Right ventricle myocardium inferior (tissue), 1 donor: Measurements from ENCODE around the gene DOP1A. TPM values are rescaled to one million over a fixed set of nuclear protein-coding genes. Genes with fewer than 3 reads are reported as not detected.

Source experiments
- ATAC-seq: fragments of 200-7000 bp; cut with Tn5 transposase; one replicate; pipeline ENCODE4 v1.9.1; 2020; ENCODE audit warnings: mild to moderate bottlenecking, moderate library complexity
- DNase-seq: peaks from one replicate; pipeline ENCODE4 v3.0.0; 2021; ENCODE audit errors: missing footprints
- intact Hi-C: fragments of 100-400 bp; cut with DNase I; formaldehyde crosslinking; loops from one replicate; pipeline ENCODE4 v1.11.0; 2022
- total RNA-seq: library from RNA; stranded (reverse); fragmentation: NEBNext Ultra II Directional; extraction: Animal tissue kit (Norgen Biotek cat#: 25700); gene quantifications from one replicate; pipeline ENCODE4 v1.2.1, GENCODE V29; 2021
- donor health status: DM: no; HTN: yes; CAD: no; lungs with severe emphysema.

The DOP1A gene
- total RNA-seq, 1 donor from 2014 or later = 13.4 TPM

DNA sequence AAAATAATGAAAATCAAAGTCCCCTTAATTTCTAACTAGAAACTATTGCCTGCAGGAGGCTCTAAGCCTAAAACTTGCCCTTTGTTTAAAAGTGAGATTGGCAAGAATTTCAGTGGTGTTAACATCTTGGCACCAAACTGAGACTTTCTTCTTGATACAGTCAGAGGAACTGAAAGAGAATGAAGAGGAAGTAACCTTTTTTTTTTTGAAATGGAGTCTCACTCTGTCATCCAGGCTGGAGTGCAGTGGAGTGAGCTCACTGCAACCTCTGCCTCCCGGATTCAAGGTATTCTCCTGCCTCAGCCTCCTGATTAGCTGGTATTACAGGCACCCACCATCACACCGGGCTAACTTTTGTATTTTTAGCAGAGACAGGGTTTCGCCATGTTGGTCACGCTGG lies 3.6 kb downstream of the DOP1A start:
- ATAC-seq (no peak), DNase-seq (no peak)
- intact Hi-C loops = no loop called here

DNA sequence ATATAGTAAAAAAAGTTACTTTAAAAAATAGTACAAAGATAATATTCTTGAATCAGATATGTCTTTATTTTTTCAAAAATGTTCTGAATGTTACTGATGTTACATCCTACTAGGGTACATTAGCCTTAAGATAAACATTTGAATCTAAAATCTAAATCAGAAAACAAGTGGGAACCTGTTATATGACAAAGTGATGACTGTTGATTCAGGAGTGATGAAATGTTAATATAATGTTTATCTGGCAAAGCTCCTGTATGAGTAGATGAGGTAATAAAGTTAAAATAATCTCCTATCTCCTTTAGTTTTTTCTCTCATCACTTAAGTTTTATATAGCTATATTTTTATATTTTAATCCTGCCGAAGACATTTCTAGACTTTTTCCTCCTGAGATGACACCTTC lies 4.2 kb downstream of the DOP1A start:
- no peak for ATAC-seq
- no peak for DNase-seq
- intact Hi-C loops = no loop called here

DNA sequence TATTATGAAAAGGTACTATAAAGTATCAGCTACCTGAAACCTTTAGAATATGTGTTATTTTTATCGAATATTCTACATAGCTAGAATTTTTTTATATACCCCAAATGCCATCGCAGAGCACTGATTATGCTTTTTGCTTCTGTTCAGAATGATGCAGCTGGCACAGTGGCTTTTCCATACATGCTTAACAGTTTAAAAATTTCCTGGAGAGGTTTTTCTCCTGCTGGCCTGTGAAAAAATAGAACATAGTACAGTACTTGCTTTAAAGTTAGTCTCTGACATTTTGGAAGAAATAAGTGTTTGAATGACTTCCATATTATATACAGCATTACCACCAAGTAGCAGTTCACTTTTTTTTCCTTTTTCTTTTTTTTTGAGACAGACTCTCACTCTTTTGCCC lies 5.3 kb downstream of the DOP1A start:
- ATAC-seq (no peak), DNase-seq (no peak)
- intact Hi-C loops = no loop called here

DNA sequence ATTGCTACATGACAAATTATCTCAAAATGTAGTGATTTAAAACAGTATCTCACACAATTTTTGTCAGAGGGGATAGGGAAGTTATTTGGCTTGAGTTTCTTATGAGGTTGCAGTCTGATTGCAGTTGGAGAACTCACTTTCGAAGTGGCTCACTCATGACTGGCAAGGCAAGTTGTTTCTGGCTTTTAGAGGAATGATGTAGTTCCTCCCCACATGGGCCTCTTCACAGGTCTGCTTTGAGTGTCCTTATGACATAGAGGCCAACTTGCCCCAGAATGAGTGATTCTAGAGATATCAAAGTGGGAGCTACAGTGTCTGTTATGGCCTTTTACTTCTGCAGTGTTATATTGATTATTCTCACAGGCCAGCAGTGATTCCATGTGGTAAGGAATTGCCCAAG lies 6.1 kb downstream of the DOP1A start:
- no peak for ATAC-seq
- intact Hi-C loops = no loop called here

DNA sequence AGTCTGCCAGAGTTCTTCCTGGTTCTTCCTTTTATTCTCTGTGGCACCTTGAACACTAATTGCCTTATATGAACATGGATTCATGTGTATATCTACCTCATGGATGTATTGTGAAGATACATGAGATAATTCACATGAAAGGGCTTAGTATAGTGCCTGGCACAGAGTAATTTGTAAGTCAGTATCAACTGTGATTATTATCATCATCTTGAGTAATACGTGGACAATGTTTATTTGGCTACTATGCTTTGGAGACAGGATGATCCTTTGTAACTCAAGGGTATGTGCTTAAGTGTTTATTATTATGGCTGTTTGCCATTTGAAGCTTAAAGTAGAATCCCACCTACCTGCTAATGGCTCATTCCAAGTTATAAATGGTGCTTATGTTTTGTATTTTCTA lies 16.0 kb downstream of the DOP1A start:
- ATAC-seq (no peak), DNase-seq (no peak)
- intact Hi-C loops = no loop called here

More for the DNA sequence above, 6.1 kb downstream of the DOP1A start:
- DNase-seq = no peak

DNA sequence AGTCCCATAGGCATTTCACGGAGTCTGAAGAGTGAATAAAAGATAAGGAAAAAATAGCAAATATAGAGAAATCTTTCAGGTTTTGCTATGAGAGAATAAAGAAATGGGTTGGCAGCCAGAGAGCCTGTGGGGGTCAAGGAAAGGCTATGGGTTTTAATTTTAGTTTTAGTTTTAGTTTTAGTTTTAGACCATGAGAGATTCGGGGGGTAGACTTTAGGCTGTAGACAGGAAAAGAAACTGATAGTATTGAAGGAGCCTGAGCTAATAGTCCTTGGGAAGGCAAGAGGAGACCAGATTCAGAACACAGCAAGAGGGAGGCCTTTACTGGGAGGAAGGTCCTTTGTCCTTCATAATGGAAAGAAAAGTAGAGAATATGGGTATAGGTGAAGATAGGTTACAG lies 19.3 kb downstream of the DOP1A start:
- intact Hi-C loops = no loop called here
- DNase-seq (no peak), ATAC-seq (no peak)

DNA sequence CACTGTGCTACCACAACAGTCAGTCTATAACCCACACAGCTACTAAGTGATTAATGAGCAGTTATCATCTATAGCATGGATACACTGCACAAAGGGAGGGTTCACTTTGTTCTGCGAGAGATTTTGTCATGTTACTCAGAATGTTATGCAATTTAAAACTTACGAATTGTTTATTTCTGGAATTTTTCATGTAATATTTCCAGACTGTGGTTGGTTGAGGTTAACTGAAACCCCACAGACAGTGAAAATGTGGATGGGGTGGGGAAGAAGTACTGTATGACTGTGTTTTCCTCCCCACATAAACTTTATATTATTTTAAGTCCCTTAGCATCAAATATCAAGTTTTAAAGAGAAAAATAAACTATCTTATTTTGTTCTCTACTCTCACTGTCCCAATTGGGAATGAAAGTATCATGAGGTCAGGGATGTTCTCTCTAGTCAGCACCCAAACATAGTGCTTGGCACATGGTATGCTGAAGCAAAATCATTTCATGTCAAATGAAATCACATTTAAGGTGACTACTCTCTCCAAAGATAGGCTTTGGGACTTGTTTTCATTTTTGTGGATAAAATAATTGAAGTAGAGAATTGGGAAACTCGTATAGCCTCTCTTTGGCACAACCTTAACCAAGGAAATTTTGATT lies 25.4 kb downstream of the DOP1A start:
- intact Hi-C loops = no loop called here
- no peak for ATAC-seq
- no peak for DNase-seq

DNA sequence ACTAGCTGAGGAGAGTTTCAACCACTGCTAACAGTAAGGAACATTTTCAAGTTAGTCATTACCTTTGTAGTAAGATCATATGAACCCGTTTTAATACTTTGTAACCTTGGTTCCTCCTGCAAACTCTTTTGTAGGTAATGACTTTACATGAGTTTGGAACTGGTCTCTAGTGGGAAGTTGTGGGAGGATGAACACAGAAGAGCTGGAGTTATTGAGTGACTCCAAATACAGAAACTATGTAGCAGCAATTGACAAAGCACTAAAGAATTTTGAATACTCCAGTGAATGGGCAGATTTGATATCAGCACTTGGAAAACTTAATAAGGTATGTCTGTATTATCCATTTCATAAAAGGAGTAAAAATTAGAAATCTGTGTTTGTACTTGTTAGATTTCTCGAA lies 29.3 kb downstream of the DOP1A start:
- intact Hi-C loops = no loop called here
- no peak for DNase-seq
- ATAC-seq = no peak

DNA sequence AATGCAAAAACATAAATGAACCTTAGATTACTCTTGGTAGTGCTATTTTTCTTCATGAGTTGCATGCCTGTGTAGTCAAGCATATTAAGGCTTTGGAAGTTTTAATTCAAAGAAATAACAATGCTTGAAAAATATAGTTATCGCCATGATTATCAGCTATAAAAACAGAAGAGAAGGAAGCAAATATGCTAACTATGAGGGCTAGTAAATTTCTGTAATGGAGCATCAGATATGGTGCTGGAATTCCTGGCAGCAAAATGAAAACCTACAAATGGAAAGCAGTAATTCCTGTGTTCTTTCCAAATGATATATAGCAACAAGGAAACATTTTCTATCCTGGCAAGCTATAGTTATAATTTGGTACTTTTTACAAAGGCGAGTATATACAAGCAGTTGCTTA lies 29.7 kb downstream of the DOP1A start:
- ATAC-seq = no peak
- DNase-seq = no peak
- intact Hi-C loops = no loop called here

DNA sequence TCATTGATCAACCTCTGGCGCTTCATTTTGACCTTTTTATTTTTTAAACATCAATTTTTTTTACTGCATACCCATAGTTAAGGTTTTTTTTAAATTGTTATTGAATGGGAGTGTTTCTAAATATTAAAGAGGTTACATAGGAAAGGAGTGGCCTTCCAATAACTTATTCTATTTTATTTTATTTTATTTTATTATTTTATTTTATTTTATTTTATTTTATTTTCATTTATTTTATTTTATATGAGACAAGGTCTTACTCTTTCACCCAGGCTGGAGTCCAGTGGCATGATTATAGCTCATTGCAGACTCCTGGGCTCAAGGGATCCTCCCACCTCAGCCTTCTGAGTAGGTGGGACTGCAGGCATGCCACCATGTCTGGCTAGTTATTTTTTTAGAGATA lies 30.2 kb downstream of the DOP1A start:
- DNase-seq = no peak
- intact Hi-C loops = no loop called here
- ATAC-seq = no peak

DNA sequence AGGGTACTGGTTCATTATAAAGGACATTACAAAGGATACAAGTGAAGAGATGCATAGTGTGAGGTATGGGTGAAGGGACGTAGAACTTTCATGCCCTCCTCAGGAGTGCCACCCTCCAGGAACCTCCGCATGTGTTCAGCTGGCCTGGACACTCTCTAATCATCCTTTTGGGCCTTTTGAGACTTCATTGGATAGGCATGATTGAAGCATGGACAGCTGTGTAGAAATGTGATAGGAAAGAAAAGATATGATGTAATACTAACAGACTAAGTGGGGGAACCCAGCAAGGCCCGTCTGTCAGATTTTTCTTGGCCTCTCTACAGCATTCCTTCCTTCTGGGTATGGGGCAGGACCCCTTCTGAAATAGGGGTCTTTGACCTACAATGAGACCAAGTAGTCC lies 31.1 kb downstream of the DOP1A start:
- no peak for ATAC-seq
- no peak for DNase-seq
- intact Hi-C loops = no loop called here

DNA sequence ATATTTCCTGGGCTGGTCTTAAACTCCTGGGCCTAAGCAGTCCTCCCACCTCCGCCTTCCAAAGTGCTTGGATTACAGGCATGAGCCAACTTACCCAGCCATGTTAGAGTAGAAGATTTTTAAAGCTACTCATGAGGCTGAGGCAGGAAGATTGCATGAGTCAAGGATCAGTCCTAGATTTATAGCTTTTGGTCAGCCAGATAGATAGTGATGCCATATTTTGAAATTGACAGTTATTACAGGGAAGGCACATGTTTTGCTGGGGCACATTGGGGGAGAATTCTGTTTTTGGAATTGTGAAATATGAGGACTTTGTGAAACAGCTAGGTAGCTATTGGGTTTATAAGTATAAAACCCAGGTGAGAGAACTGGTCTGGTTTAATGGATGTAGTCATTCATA lies 40.9 kb downstream of the DOP1A start:
- ATAC-seq = no peak
- no peak for DNase-seq
- intact Hi-C loops = no loop called here

DNA sequence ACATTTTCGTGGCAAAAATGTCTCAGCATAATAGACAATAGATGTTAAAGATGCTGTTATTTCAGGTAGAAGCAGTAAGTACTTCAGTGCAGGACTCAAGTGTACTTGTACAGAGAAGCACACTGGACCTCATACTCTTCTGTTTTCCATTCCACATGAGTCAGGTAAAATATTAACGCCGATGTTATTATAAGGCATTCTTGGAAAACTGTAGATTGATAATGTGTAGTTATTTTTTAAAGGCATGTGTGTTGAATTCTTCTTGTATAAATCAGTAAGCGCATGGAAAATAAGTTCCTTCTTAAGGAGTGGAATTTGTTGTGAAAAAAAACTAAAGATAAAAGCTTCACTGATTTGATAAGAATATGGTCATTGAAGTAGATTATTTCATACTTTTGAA lies 45.8 kb downstream of the DOP1A start:
- DNase-seq = no peak
- ATAC-seq = no peak
- intact Hi-C loops = no loop called here

DNA sequence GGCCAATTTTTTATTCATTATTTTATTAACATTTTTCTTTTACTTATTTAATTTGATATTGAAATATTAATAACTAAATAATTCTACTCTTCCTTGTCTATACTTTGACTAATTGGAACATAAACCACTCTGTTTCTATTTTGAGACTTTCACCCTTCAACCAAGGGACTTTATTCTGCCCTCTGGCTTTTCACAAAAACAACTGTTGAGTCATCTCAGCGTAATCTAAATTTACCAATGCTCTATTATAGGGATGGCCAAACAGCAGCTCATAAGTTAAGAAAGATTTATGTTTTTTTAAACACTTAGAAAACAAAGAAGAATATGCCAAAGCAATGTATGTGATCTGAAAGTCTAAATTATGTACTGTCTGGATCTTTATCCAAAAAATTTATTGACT lies 46.7 kb downstream of the DOP1A start:
- ATAC-seq (no peak), DNase-seq (no peak)
- intact Hi-C loops = no loop called here

DNA sequence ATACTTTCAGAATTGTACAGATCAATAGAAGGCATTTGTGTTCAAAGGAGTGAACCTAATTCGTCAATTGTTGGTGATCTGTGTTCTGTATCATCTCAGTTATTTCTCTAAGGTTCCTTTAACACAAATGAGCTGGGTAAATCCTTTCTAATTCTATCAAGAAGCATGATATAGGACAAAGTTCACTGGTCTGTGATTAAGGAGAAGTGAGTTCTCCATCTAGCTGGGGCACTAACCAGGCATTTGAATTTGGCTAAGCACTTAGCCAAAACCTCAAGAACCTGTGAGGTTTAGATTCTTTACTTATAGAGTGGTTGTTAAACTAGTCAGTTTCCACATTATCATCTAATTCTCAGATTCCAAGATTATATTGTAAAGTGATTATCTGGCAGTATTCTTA lies 50.3 kb downstream of the DOP1A start:
- DNase-seq (no peak), ATAC-seq (no peak)
- intact Hi-C loops = loop anchor here (5.0 kb wide), 1 partner anchor 44 kb away; no protein-coding TSS in a partner anchor

DNA sequence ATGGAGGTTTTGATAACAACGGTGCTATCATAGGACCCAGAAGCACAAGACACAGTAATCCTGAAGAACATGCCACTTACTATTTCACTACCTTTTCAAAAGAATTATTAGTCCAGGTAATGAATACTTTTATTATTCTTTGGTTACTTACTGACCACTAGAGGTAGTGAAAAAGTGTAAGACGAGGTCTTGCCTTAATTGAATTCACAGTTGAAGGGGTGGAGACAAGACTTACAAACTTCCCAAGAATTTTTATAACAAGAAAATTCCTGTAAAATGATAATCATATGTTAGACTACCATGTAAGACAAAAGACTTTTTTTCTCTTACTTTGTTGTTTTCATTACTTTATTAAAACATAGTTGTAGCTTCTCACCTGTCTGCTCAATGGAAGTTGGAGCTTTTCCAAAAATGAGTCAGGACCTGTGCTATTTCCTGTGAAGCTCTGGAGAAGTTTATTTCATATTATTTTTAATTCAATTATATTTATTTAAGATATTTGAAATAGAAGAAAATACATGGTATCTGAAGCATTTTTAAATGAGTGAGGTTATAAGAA lies 52.4 kb downstream of the DOP1A start:
- ATAC-seq = no peak
- intact Hi-C loops = loop anchor here (5.0 kb wide), 1 partner anchor 42 kb away; no protein-coding TSS in a partner anchor

DNA sequence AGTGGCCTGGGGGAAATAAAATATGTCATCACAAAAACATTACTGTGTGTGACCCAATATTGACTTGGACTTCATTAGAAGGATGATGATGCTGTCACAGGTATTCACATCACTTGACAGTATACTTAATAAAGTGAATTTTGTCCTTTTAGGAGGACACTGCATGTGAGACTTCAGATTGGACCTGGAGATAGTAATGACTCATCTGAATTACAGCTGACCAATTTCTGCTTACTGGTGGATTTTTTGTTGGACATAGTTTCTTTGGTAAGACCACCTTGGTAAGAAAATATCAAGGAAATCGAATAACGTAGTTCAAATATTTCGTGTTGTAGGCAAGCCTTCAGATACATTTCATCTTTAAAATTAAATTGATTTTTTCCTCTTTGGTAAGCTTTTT lies 57.1 kb downstream of the DOP1A start:
- intact Hi-C loops = no loop called here

More for the DNA sequence above, 52.4 kb downstream of the DOP1A start:
- DNase-seq = no peak

DNA sequence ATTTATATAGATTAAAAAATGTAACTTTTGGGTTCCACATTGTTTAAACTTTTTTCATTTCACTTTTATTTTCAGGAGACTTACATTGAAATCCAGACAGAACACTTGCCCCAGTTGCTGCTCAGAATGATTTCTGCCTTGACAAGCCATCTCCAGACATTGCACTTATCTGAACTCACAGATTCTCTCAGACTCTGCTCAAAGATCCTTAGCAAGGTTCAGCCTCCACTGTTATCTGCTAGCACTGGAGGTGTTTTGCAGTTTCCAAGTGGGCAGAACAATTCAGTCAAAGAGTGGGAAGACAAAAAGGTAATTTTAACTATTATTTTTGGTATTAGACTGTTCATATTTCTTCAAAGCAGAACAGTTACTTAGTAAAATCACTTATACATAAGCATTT lies 58.0 kb downstream of the DOP1A start:
- ATAC-seq (no peak), DNase-seq (no peak)
- intact Hi-C loops = no loop called here

More for the DNA sequence above, 57.1 kb downstream of the DOP1A start:
- DNase-seq (no peak), ATAC-seq (no peak)

DNA sequence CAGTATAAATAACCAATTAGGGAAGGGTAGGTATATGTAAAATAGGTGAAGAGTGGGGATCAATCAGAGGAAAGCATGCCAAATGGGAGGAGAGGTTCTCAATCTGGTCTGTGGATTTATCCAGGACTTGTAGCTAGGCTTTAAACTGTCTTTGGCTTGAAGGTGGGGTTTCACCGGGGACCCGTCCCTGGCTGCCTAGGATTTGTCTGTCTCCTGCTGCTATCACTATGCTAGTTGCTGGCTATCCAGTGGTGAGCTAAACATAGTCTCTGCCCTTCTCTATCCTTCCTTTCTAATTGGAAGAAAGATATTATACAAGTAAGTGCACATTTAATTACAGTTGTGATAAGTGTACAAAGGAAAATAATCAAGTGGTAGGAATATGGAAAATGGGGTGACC lies 58.8 kb downstream of the DOP1A start:
- intact Hi-C loops = no loop called here
- DNase-seq (no peak), ATAC-seq (no peak)

DNA sequence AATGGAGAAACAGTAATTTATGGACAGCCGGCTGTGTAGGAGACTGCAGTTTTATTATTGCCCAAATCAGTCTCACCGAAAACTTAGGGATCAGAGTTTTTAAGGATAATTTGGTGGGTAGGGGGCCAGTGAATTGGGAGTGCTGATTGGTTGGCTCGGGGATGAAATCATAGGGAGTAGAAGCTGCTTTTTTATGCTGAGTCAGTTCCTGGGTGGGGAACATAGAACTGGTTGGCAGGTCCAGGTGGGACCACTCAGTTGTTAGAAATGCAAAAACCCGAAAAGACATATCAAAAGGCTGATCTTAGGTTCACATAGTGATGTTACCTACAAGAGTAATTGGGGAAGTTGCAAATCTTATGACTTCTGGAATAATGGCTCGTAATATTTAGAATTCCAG lies 59.3 kb downstream of the DOP1A start:
- intact Hi-C loops = no loop called here
- DNase-seq (no peak), ATAC-seq (no peak)

DNA sequence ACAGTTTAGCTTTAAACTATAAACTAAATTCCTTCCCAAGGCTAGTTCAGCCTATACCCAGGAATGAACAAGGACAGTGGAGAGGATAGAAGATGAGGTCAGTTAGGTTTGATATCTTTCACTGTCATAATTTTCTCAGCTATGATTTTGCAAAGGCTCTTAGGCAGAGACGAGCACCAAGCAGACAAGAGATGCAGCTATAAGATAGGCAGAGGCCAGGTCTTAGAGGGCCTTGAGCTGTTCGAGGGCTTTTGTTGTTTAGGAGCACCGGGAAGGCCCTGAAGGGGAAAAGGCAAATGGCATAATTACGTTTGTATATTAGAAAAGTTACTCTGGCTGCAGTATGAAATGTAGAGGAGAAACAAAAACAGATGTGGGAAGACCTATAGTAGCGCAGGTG lies 59.8 kb downstream of the DOP1A start:
- intact Hi-C loops = no loop called here
- no peak for ATAC-seq
- DNase-seq = no peak
